COR-L47 (cell line): ENCODE results near the gene TBC1D20.
"Not testable (repeated sequence)": the region's sequence is repeated elsewhere in the genome, so short reads cannot be mapped to it uniquely, and the experiment has no call there.

Experiments
- DNase-seq: peaks from one replicate; lab custom pipeline; 2025; lab: John Stamatoyannopoulos, UW

Gene TBC1D20

GRCh38 chr20:462199-462991 is at the start of gene TBC1D20:
TBC1D20 (minus strand) TSS chr20:462533; CDS start chr20:462405, 128 bp downstream.
- DNase-seq = peak; percentile 85

GRCh38 chr20:510328-511057 is 48.2 kb upstream of the TBC1D20 start:
- DNase-seq = not testable (repeated sequence)

- DNase-seq = not testable (repeated sequence)
These were observed 46.0 kb upstream of the TBC1D20 start for GRCh38 chr20:508364-508787.

GRCh38 chr20:507761-508332 is 45.5 kb upstream of the TBC1D20 start:
- DNase-seq = no peak

- no peak for DNase-seq
These were observed 44.8 kb upstream of the TBC1D20 start for GRCh38 chr20:507006-507758.

GRCh38 chr20:504632-505075 is 42.3 kb upstream of the TBC1D20 start:
- DNase-seq = no peak

GRCh38 chr20:503048-503737 is 40.9 kb upstream of the TBC1D20 start:
- no peak for DNase-seq

- no peak for DNase-seq
These were observed 35.6 kb upstream of the TBC1D20 start for GRCh38 chr20:497979-498378.

GRCh38 chr20:496126-496696 is 33.9 kb upstream of the TBC1D20 start:
- no peak for DNase-seq

- DNase-seq = no peak
These were observed 29.8 kb upstream of the TBC1D20 start for GRCh38 chr20:492159-492558.

GRCh38 chr20:487655-488054 is 25.3 kb upstream of the TBC1D20 start:
- DNase-seq = no peak

- no peak for DNase-seq
These were observed 21.7 kb upstream of the TBC1D20 start for GRCh38 chr20:483815-484644.

- no peak for DNase-seq
These were observed 18.8 kb upstream of the TBC1D20 start for GRCh38 chr20:481167-481566.

GRCh38 chr20:480044-480443 is 17.7 kb upstream of the TBC1D20 start:
- DNase-seq = no peak

GRCh38 chr20:479487-479886 is 17.2 kb upstream of the TBC1D20 start:
- DNase-seq = no peak

GRCh38 chr20:478949-479429 is 16.7 kb upstream of the TBC1D20 start:
- peak; percentile 49 for DNase-seq

- no peak for DNase-seq
These were observed 15.9 kb upstream of the TBC1D20 start for GRCh38 chr20:478010-478948.

- not testable (repeated sequence) for DNase-seq
These were observed 14.4 kb upstream of the TBC1D20 start for GRCh38 chr20:476561-477249.
